GM20431 (cell line): Measurements from ENCODE around the gene CTPS1.

Source experiments
- in situ Hi-C: fragments of 300-500 bp; cut with MseI, MboI; formaldehyde crosslinking; loops from one replicate; pipeline ENCODE4 v1.15.0; 2020; ENCODE audit warnings: low sequenced_read_pairs; ENCODE audit not compliant: unreplicated experiment

The CTPS1 gene

DNA sequence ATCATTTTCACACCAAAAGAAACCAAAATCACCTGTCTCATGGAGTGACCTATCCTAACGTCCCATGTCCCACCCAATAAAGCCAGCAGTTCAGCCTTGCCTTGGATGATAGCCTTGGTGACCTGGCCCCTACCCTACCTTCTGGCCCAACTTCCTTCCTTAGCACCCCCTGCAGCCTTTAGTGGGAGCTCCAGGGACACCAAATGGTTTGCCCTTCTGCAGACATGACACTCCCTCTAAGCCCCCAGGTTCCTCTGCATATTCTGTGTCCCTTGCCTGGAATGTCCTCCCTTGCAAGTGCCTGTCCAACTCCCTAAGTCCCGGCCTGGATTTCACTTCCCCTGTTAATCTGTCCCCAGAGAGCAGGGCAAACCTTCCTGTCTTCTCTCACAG, 39.9 kb downstream of the CTPS1 start:
- in situ Hi-C loops = loop anchor here (25.0 kb wide), 1 partner anchor 218 kb away; the partner anchor contains the start of gene SCMH1

- in situ Hi-C loops = loop anchor here (25.0 kb wide), 1 partner anchor 217 kb away; the partner anchor contains the start of gene SCMH1
These were observed 40.6 kb downstream of the CTPS1 start for GRCh38 chr1:41020109-41020576.

DNA sequence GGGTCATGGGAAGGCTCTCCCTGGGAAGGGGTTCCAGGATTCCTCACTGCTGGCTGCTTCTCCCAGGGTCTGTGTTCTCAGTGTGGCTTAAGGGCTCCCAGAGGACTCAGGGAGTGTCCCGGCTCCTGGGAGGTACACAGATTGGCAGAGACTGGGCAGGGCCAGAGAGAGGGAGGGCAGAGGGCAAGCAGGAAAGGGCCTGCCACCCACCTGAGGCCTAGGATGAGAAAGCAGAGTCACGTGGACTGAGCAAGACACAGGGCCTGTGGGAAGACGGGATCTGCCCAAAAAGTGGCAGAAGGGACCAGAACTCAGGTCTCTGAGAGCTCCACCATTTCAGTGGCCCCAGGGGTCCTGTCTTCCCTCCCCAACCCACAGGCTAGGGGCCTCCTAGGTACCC, 41.2 kb downstream of the CTPS1 start:
- in situ Hi-C loops = loop anchor here (25.0 kb wide), 1 partner anchor 217 kb away; the partner anchor contains the start of gene SCMH1

DNA sequence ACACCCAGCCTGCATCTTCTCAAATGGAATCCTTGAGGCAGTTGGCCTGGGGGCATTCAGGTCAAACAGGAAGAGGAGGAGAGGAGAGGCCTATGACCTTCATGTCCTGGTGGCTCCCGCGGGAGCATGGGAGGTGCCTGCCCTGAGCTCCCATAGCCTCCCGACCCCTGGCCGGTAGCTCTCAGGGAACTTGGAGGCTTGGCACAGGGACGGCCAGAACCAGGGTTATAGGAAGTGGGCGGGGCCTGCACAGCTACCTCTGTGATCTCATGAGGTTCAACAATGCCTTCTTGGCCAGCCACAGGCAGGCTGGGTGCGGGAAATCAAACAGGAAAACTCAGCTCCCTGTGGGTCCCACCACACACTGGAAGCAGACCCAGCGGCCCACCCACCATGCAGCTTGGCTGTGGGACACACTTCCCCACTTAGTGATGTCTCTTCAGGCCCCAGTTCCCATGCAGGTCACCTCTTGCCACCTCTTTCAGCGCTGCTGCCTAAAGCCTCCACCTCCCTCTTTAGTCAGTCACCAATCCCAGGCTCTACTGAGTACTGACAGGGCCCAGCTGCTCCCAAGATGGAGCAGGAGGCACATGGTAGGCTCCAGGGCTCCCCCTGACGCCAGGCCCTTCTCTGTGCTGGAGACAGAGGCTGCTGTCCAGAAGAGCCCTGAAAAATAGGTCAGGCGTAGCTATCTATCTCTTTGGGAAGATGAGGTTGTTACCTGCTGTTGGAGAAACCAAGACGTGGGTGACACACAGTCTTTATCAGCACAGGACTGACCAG, 42.2 kb downstream of the CTPS1 start, which contains the start of gene SLFNL1:
TSS of gene SLFNL1 (minus strand) at position 200 of the 783 bp plus-strand sequence. CDS start 1,065 bp downstream, outside the sequence.
- in situ Hi-C loops = loop anchor here (25.0 kb wide), 1 partner anchor 216 kb away; the partner anchor contains the start of gene SCMH1

DNA sequence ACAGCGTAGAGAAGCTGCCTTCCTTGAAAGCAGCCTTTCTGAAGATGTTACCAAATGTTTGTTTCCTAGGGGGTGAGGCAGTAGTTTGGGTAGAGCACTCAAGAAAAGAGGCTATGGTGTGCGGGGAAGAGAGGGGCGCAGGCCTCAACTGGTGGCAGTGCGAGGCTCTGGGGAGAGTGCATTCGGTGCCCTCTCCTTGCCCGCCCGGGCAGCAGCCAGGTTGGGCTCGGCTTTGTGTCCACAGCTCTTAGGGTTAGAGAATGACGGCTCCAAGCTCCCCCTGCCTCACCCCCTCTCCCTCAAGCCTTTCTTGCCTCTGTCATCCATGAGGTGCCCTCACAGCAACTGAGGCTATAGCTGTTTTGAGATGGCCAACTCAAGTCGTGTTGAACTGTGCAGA, 42.9 kb downstream of the CTPS1 start:
- in situ Hi-C loops = loop anchor here (25.0 kb wide), 1 partner anchor 215 kb away; the partner anchor contains the start of gene SCMH1

DNA sequence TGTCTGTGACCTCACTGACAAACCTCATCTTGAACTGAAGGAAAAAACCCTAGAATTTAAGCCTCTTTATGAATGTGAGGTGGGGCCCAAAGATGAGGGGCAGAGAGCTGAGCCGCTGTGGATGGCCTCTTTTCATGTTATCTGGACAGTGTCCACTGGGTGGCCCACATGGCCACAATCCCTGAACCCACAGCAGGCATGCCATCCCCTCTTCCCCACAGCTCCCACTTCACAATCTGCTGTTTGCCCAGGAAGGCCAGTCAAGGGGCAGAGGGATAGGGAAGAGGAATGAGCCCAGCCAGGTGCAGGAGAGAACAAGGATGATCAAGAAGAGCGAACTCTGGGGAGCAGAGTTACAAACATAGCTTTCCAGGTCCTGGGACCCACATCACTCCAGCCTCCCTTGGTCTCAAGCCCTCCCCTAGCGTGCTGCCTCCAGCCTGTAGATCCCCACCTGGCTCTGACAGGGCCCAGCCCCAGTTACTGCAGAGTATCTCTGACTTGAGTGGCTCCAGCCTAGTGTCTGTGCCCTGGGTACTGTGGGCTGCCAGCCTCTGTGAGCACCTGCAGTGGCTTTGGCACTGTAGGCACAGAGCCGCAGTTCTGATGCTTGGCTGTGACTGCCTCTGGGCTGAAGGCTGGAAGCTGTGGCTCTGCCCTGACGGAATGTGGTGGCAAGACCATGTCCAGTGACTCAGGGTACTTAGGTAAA, 43.9 kb downstream of the CTPS1 start:
- in situ Hi-C loops = loop anchor here (25.0 kb wide), 1 partner anchor 214 kb away; the partner anchor contains the start of gene SCMH1

DNA sequence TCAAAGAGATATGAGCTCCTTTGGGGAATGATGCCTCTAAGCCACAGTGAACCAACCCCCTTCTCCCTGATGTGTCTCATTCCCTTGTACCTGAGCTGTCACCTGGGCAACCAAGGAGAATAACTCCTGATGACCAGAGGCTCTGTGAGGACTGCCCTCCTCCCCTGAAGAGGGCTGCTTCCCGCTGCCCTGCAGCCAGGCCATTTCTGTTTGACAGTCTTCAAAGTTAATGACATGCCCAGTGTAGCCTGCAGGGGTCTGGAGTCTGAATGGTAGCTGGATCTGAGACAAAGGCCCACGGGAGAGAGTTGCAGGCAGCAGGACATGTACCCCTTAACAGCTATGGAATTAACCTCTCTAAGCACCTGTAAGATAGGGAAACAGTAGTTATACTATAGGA, 45.5 kb downstream of the CTPS1 start:
- in situ Hi-C loops = loop anchor here (25.0 kb wide), 1 partner anchor 212 kb away; the partner anchor contains the start of gene SCMH1

GRCh38 chr1:41025979-41026819, 46.7 kb downstream of the CTPS1 start:
- in situ Hi-C loops = no loop called here

DNA sequence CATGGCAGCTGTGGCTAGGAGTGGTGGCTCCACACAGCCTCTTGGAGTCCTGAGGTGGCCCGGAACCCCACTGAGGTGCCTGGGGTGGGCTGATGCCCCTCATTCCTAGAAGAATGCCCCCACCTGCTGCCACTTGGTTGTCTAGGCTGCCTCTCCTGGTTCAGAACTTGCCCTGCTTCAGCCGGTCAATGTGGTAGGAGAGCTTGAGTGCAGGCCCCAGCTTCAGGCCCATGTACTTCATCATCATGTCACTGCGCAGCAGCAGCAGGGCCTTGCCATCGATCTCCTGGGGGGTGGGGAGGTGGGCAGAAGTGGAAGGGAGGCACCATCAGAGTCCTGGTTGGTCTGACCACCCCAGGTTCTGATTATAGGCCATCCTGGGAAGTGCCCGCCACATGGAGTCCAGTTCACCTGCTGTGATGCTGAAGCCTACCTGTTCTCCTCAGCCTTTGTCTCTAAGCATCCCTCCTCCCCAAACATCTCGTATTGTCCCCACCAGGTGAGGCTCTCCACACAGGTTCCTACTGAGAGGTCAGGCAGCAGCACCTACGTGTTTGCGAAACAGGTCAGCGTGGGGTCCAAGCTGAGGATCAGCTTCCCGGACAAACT, 48.6 kb downstream of the CTPS1 start:
- in situ Hi-C loops = no loop called here

DNA sequence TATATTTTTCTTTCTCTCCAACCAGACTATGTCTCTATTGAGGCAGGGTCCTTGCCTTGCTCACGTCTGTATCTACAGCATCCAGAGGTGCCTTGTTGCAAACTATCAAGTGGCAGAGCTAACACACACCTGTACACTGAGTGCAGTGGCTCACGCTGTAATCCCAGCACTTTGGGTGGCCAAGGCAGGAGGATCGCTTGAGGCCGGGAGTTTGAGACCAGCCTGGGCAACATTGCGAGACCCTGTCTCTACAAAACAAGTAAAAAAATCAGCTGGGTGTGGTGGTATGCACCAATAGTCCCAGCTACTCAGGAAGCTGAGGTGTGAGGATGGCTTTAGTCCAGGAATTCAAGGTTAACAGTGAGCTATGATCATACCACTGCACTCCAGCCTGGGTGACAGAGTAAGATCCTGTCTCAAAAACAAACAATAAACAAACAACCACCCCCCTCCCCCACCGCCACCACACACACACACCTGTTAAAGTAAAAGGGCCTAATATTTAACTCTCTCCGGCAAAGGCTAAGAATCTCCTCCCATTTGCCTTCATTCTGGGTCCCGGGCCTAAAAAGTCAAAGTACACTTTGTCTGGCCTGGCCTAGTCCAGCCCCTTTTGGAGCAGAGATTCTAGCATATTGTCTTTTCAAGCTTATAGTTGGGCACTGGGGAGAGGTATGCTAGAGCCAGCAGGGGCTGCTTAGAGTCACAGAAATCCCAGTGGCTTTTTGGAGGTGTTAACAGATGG, 51.5 kb downstream of the CTPS1 start:
- in situ Hi-C loops = no loop called here

DNA sequence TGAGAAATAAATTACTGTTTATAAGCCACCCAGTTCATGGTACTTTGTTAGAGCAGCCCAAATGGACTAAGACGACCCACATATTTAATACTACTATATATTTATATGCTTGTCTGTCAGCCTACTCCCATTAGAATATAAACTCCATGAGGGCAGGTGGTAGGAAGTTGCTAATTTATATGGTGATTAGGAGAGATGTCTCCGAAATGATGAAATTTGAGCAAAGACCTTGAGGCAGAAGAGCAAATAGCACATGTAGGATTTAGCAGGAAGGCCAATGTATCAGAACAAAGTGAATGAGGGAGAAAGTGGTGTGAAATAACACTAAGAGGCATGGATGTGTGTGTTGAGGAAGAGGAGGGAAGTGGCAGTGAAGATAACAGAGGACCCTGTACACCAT, 52.7 kb downstream of the CTPS1 start:
- in situ Hi-C loops = no loop called here

DNA sequence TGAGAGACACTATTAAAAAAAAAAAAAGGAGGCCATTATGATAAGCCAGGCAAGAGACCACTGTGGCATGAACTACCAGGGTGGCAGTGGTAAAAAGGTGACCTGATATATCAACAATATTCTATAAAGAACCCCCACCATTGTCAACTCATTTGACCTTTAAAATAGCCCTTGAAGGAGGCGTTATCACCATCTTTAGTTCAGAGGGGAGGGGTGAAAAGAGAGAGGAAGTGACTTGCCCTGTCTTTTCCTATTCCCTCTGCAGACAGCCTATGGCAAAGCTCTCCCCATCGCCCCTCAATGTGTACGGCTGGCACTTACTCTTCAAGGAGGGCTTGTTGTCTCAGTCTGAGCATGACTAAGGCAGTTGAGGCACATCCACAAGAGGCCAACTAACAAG, 53.8 kb downstream of the CTPS1 start:
- in situ Hi-C loops = no loop called here

DNA sequence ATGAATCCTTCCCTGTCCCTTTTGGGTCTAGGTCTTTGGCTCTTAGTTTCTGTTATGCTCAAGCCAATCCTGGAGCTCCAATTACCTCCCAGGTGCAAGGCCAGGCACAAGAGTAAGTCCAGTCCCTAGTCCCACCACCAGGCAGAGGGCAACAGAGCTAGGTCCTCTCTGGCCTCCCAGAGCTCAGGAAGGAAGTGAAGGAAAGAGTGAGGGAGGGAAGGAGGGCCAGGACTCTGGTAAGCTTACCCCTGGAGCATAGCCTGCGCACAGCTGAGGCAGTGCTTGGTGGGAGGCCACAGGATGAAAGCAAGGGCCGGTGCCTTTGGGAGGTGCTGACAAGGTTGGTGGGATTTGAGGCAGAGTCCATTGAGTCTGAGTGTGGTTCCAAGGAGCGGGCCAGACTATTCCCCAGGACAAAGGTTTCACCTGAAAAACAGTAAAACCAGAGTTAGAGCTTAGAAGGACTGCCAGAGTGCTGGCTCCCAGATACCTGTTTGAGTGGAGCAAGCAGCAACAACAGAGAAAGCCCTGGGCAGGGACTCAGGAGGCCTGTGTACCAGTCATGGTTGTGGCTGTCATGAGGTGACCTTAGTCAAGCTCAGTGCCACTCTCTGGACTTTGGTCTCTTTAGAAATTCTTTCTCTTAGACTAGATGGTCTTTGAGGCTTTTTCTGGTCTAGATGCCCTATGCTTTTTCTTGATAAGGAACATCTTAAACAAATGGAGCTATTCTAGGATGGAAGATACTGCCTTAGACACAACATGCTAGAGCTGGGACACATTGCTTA, 57.8 kb downstream of the CTPS1 start:
- in situ Hi-C loops = no loop called here

DNA sequence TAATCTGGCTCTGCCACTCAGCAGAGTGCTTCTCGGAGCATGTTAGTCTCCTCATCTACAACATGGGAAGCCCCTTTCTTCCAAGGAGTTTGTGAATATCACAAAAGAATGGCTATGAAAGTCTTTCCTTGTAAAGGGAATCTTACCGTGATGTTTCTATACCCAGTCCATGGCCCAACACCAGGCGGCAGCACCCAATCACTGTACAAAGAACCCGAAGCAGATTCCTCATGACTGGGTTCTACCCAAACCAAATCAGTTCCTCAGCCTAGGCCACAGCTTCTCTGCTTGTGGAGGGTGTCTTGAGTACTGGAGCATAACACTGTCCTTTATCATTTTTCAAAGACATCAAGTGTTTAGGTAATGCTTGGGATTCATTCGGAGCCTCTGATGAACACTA, 58.6 kb downstream of the CTPS1 start:
- in situ Hi-C loops = no loop called here

DNA sequence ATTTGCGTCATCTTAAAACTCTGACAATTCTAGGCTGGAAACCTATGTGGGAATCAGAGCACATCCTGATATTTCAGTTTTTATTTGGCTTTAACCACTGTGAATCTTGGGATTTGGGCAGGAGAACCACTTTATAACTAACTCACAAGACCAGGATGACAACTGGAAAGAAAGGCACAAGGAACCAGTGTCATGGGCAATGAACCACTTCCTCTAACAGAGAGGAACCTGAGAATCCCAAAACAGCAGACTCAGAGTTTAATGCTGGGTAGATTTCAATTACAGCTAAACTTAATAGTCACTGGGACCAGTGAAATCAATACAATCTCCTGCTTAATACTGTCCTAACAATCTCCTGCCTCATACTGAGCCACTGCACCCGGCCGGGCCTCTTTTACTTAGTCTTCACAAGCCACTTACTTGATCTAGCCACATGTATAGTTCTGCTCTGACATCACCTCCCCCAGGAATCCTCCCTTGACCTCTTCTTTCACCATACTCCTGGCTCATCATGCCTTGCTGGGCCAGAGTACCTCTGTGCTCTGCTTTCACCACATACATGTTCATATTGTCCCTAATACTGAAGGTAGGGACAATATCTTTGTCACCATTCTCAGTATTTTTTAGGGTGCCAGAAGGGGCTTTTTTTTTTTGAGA, 62.2 kb downstream of the CTPS1 start:
- in situ Hi-C loops = no loop called here

- in situ Hi-C loops = no loop called here
These were observed 64.7 kb downstream of the CTPS1 start for GRCh38 chr1:41044187-41044586.

GRCh38 chr1:41045740-41046139, 66.2 kb downstream of the CTPS1 start:
- in situ Hi-C loops = no loop called here

- in situ Hi-C loops = no loop called here
These were observed 66.9 kb downstream of the CTPS1 start for GRCh38 chr1:41046347-41046775.
